ENCODE data around the gene ZNF587B.
"Not testable (repeated sequence)": the region's sequence is repeated elsewhere in the genome, so short reads cannot be mapped to it uniquely, and the experiment has no call there.

Gene ZNF587B

GRCh38 chr19:57847164-57847563 is 17.1 kb downstream of the ZNF587B start:
- H3K4me1 ChIP-seq (ENCODE audit: control insufficient read depth, insufficient read depth, low read length); H3K4me3 ChIP-seq (ENCODE audit: low read depth, low read length); H3K27ac ChIP-seq (ENCODE audit: low read depth, low read length); H3K27me3 ChIP-seq (ENCODE audit: control insufficient read depth, insufficient read depth, low read length); H3K9ac ChIP-seq (ENCODE audit: low read depth, low read length); H3K9me3 ChIP-seq (ENCODE audit: control insufficient read depth, insufficient read depth, low read length): not testable (repeated sequence)
- H3K36me3 ChIP-seq (ENCODE audit: control insufficient read depth, insufficient read depth, low read length) = peaks cover 43% of the 10 kb centered on the region

GRCh38 chr19:57849162-57849665 is 19.1 kb downstream of the ZNF587B start:
- H3K27me3 ChIP-seq (ENCODE audit: control insufficient read depth, insufficient read depth, low read length); H3K9ac ChIP-seq (ENCODE audit: low read depth, low read length); H3K4me1 ChIP-seq (ENCODE audit: control insufficient read depth, insufficient read depth, low read length); H3K9me3 ChIP-seq (ENCODE audit: control insufficient read depth, insufficient read depth, low read length): not testable (repeated sequence)
- peak overlapping the region; percentile 96 for H3K27ac ChIP-seq (ENCODE audit: low read depth, low read length)
- peak overlapping the region; percentile 74 for H3K4me3 ChIP-seq (ENCODE audit: low read depth, low read length)
- H3K36me3 ChIP-seq (ENCODE audit: control insufficient read depth, insufficient read depth, low read length) = peaks cover 39% of the 10 kb centered on the region

- peaks cover 32% of the 10 kb centered on the region for H3K36me3 ChIP-seq (ENCODE audit: control insufficient read depth, insufficient read depth, low read length)
- H3K27me3 ChIP-seq (ENCODE audit: control insufficient read depth, insufficient read depth, low read length); H3K4me1 ChIP-seq (ENCODE audit: control insufficient read depth, insufficient read depth, low read length); H3K9me3 ChIP-seq (ENCODE audit: control insufficient read depth, insufficient read depth, low read length): not testable (repeated sequence)
- peak within 1 kb of the TSS; percentile 74 for H3K4me3 ChIP-seq (ENCODE audit: low read depth, low read length)
- H3K27ac ChIP-seq (ENCODE audit: low read depth, low read length) = peak within 1 kb of the TSS; percentile 96
- peak within 1 kb of the TSS; percentile 84 for H3K9ac ChIP-seq (ENCODE audit: low read depth, low read length)
These were observed 19.8 kb downstream of the ZNF587B start, which contains the start of gene ZNF587 for GRCh38 chr19:57849666-57850473. Gene ZNF587 (plus strand): TSS chr19:57849859. CDS start chr19:57850039, 180 bp downstream.

DNA sequence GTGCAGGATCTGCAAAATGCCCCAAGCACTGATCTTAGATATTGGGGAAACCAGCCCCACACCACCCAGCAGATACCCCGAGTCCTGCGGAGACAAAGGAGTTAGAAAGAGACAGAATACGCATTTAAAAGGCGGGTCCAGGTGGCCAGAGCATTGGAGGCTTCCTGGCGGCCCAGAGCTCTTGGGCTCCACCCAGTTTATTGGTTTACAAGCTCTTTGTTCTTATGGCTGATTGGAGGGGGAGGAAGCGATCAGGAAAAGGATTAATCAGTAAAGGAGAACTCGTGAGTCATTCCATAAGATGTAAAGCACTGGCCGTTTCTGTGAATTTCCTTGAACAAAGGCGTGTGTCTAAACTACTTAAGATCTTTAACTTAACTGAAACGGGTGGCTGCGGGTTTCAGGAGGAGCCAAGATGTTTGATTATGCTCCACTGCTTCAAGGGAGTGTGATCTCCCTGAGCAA is 20.5 kb downstream of the ZNF587B start:
- H3K36me3 ChIP-seq (ENCODE audit: control insufficient read depth, insufficient read depth, low read length) = peaks cover 27% of the 10 kb centered on the region
- H3K27ac ChIP-seq (ENCODE audit: low read depth, low read length) = peak overlapping the region; percentile 96
- peaks cover 6% of the 10 kb centered on the region; the same call in 1 of the 2 replicates for H3K4me1 ChIP-seq (ENCODE audit: control insufficient read depth, insufficient read depth, low read length)
- H3K9ac ChIP-seq (ENCODE audit: low read depth, low read length) = peak overlapping the region; percentile 84
- no peaks in the 10 kb centered on the region for H3K9me3 ChIP-seq (ENCODE audit: control insufficient read depth, insufficient read depth, low read length)
- no peaks in the 10 kb centered on the region for H3K27me3 ChIP-seq (ENCODE audit: control insufficient read depth, insufficient read depth, low read length)
- peak overlapping the region; percentile 74 for H3K4me3 ChIP-seq (ENCODE audit: low read depth, low read length)

DNA sequence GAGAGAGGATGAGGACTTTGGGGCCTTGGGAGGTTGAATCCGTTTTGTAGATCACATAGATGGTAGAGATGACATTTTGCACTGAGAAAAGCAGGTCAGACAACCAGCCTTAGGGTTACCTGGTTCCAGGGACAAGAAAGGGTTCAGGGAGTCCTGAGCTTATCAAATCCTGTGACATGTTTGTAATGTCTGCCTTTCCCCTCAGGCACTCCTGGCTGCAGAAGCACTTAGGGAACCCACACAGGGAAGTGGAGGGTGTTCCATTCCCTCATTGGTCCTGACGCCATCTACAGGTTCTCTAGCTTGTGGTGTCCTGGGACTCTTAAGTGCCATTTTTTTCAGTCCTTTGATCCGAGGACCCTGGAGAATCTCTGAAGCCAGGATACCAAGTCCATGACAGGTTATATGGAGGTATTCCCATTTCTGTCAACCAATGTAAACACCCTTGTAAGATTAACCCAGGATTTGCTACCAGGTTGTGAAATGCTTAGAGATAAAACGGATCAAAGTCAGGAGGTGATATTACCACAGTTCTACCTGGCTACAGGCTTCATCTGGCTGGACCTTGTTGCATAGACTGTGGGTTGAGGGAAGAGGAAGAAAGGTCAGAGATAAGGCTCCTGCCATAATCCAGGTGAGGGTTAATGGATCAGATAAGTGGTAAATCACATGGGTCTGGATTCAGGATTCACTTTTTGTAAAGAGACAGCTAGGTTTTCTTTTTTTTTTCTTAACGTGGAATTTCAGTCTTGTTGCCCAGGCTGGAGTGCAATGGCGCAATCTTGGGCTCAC is 21.9 kb downstream of the ZNF587B start:
- H3K9ac ChIP-seq (ENCODE audit: low read depth, low read length); H3K27me3 ChIP-seq (ENCODE audit: control insufficient read depth, insufficient read depth, low read length); H3K4me1 ChIP-seq (ENCODE audit: control insufficient read depth, insufficient read depth, low read length); H3K27ac ChIP-seq (ENCODE audit: low read depth, low read length); H3K9me3 ChIP-seq (ENCODE audit: control insufficient read depth, insufficient read depth, low read length); H3K4me3 ChIP-seq (ENCODE audit: low read depth, low read length): not testable (repeated sequence)
- H3K36me3 ChIP-seq (ENCODE audit: control insufficient read depth, insufficient read depth, low read length) = peaks cover 36% of the 10 kb centered on the region

GRCh38 chr19:57854117-57854516 is 24.0 kb downstream of the ZNF587B start:
- not testable (repeated sequence) for H3K9ac ChIP-seq (ENCODE audit: low read depth, low read length); H3K27ac ChIP-seq (ENCODE audit: low read depth, low read length); H3K4me3 ChIP-seq (ENCODE audit: low read depth, low read length); H3K9me3 ChIP-seq (ENCODE audit: control insufficient read depth, insufficient read depth, low read length); H3K27me3 ChIP-seq (ENCODE audit: control insufficient read depth, insufficient read depth, low read length); H3K4me1 ChIP-seq (ENCODE audit: control insufficient read depth, insufficient read depth, low read length)
- H3K36me3 ChIP-seq (ENCODE audit: control insufficient read depth, insufficient read depth, low read length) = peaks cover 51% of the 10 kb centered on the region

GRCh38 chr19:57862351-57862750 is 32.3 kb downstream of the ZNF587B start:
- H3K4me3 ChIP-seq (ENCODE audit: low read depth, low read length); H3K9me3 ChIP-seq (ENCODE audit: control insufficient read depth, insufficient read depth, low read length); H3K27me3 ChIP-seq (ENCODE audit: control insufficient read depth, insufficient read depth, low read length); H3K9ac ChIP-seq (ENCODE audit: low read depth, low read length); H3K4me1 ChIP-seq (ENCODE audit: control insufficient read depth, insufficient read depth, low read length); H3K27ac ChIP-seq (ENCODE audit: low read depth, low read length): not testable (repeated sequence)
- H3K36me3 ChIP-seq (ENCODE audit: control insufficient read depth, insufficient read depth, low read length) = peaks cover 88% of the 10 kb centered on the region

- Histone ChIP-seq H3K4me3 (ENCODE audit: low read depth, low read length) (no peak overlapping the region), H3K4me1 (ENCODE audit: control insufficient read depth, insufficient read depth, low read length) (no peaks in the 10 kb centered on the region), H3K27ac (ENCODE audit: low read depth, low read length) (no peak overlapping the region), H3K9me3 (ENCODE audit: control insufficient read depth, insufficient read depth, low read length) (peaks cover 13% of the 10 kb centered on the region), H3K9ac (ENCODE audit: low read depth, low read length) (no peak overlapping the region), H3K27me3 (ENCODE audit: control insufficient read depth, insufficient read depth, low read length) (no peaks in the 10 kb centered on the region), H3K36me3 (ENCODE audit: control insufficient read depth, insufficient read depth, low read length) (peaks cover 81% of the 10 kb centered on the region)
These were observed 37.9 kb downstream of the ZNF587B start for GRCh38 chr19:57867868-57868492.

DNA sequence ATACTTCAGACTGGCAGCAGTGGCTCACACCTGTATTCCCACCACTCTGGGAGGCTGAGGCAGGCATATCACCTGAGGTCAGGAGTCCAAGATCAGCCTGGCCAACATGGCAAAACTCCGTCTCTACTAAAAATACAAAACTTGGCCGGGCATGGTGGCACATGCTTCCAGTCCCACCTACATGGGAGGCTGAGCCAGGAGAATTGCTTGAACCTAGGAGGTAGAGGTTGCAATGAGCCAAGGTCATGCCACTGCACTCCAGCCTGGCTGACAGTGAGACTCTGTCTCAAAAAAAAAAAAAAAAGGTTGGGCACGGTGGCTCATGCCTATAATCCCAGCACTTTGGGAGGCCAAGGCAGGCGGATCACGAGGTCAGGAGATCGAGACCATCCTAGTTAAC is 39.6 kb downstream of the ZNF587B start:
- H3K9ac ChIP-seq (ENCODE audit: low read depth, low read length); H3K27me3 ChIP-seq (ENCODE audit: control insufficient read depth, insufficient read depth, low read length); H3K4me3 ChIP-seq (ENCODE audit: low read depth, low read length); H3K27ac ChIP-seq (ENCODE audit: low read depth, low read length); H3K4me1 ChIP-seq (ENCODE audit: control insufficient read depth, insufficient read depth, low read length): not testable (repeated sequence)
- Histone ChIP-seq H3K9me3 (ENCODE audit: control insufficient read depth, insufficient read depth, low read length) (peaks cover 28% of the 10 kb centered on the region), H3K36me3 (ENCODE audit: control insufficient read depth, insufficient read depth, low read length) (peaks cover 86% of the 10 kb centered on the region)

DNA sequence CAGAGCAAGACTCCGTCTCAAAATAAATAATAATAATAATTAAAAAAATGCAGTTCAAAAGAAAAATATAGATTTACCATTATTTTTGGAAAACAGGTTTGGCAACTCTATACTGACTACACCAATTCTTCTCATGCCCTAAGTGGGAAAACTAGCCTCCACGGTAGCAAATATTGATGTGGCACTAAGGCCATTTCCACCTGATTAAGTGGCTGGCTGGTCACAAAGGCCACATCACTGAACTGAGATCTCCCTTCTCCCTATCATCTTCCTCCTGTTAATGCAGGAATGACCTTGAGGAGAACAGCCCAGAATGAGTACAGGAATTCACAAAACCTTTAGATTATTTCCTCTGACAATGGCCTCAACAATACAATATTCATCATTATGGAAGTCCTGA is 40.1 kb downstream of the ZNF587B start:
- H3K9me3 ChIP-seq (ENCODE audit: control insufficient read depth, insufficient read depth, low read length) = peaks cover 30% of the 10 kb centered on the region
- H3K27ac ChIP-seq (ENCODE audit: low read depth, low read length) = no peak overlapping the region
- H3K36me3 ChIP-seq (ENCODE audit: control insufficient read depth, insufficient read depth, low read length) = peaks cover 83% of the 10 kb centered on the region

More for the DNA sequence above, 40.1 kb downstream of the ZNF587B start:
- H3K27me3 ChIP-seq (ENCODE audit: control insufficient read depth, insufficient read depth, low read length) = no peaks in the 10 kb centered on the region
- no peak overlapping the region for H3K4me3 ChIP-seq (ENCODE audit: low read depth, low read length)
- no peak overlapping the region for H3K9ac ChIP-seq (ENCODE audit: low read depth, low read length)
- no peaks in the 10 kb centered on the region for H3K4me1 ChIP-seq (ENCODE audit: control insufficient read depth, insufficient read depth, low read length)

Measured in HUES48 (cell line).